Thyroid gland (tissue), 4 donors: ENCODE results near the gene SARNP. TPM values are rescaled to one million over a fixed set of nuclear protein-coding genes. Genes with fewer than 3 reads are reported as not detected.
A peak's percentile ranks its signal among the peaks of the same experiment; 100 is the strongest.

Experiments used
- DNase-seq, 2 donors: peaks; one replicate each; pipeline ENCODE4 v3.0.0-alpha.2; 2019
- H3K27ac ChIP-seq, 3 donors: fragments of 200-600 bp; sonication (generic); 1 replicate in 2 of 3; 2 replicates in 1 of 3; pipeline ENCODE4 v1.5.1; 2016 to 2019; ENCODE audit warnings: mild to moderate bottlenecking in 1 of 3, moderate library complexity in 1 of 3
- H3K27me3 ChIP-seq: fragments of 200-600 bp; sonication (generic); one replicate; pipeline ENCODE4 v1.5.1; 2019
- H3K36me3 ChIP-seq, 2 donors: fragments of 200-600 bp; sonication (generic); one replicate each; pipeline ENCODE4 v1.5.1; 2016 to 2019
- H3K4me1 ChIP-seq, 2 donors: fragments of 200-600 bp; sonication (generic); one replicate each; pipeline ENCODE4 v1.5.1; 2017 to 2019
- H3K4me3 ChIP-seq, 3 donors: fragments of 200-600 bp; sonication (generic); replicated peaks in 1 of 3; 1 replicate in 2 of 3; 2 replicates in 1 of 3; pipeline ENCODE4 v1.5.1; 2016; ENCODE audit warnings: mild to moderate bottlenecking in 1 of 3
- H3K9me3 ChIP-seq: fragments of 200-600 bp; sonication (generic); one replicate; pipeline ENCODE4 v1.5.1; 2017
- CTCF ChIP-seq, 6 experiments: fragments of 200-600 bp in 3 of 6; fragments of 450-650 bp in 3 of 6; sonication (generic) in 3 of 6; IDR thresholded peaks; one replicate each; pipeline ENCODE4 v1.5.1; 2016 to 2019; ENCODE audit warnings: antibody characterized with exemption in 6 of 6, mild to moderate bottlenecking in 2 of 6, inconsistent platforms in 1 of 6, moderate library complexity in 1 of 6
- POLR2A ChIP-seq, 2 donors: fragments of 450-650 bp; IDR thresholded peaks; one replicate each; pipeline ENCODE4 v1.6.1; 2017; ENCODE audit warnings: antibody characterized with exemption in 2 of 2, mild to moderate bottlenecking in 2 of 2, moderate library complexity in 1 of 2
- WGBS, 2 donors: methylation state at CpG; one replicate each; pipeline ENCODE4 v1.1.5; 2017; 5-methylcytosine and 5-hydroxymethylcytosine counted together
- intact Hi-C: fragments of 100-400 bp; cut with DNase I; formaldehyde crosslinking; loops from one replicate; pipeline ENCODE4 v1.15.1; 2023
- total RNA-seq, 4 donors: library from RNA; depleted of rRNA; stranded (reverse); fragments of >200 nt; gene quantifications; one replicate each; pipeline ENCODE4 v1.2.3, GENCODE V29; 2016

SARNP gene
- total RNA-seq, 4 donors from 2014 or later = 33.6 to 61.0 (median 52.3) TPM

GRCh38 chr12:55822228-55822627 lies 4.7 kb upstream of the SARNP start:
- Histone ChIP-seq H3K4me1 (peaks cover 14 to 24% of the 10 kb centered on the region in 2 donors), H3K27me3 (no peaks in the 10 kb centered on the region), H3K27ac (no peak overlapping the region), H3K36me3 (peaks cover 34 to 36% of the 10 kb centered on the region in 2 donors), H3K4me3 (no peak overlapping the region), H3K9me3 (no peaks in the 10 kb centered on the region)
- TF ChIP-seq CTCF (IDR thresholded peaks at IDR 0.05) (no peak), POLR2A (IDR thresholded peaks at IDR 0.05) (no peak)
- no peak for DNase-seq
- 62 to 65% methylated on average over 6 of the region's 6 CpGs for WGBS, 2 donors
- intact Hi-C loops = no loop called here

GRCh38 chr12:55820679-55821078 lies 3.2 kb upstream of the SARNP start:
- H3K9me3 ChIP-seq = no peaks in the 10 kb centered on the region
- H3K4me3 ChIP-seq = no peak overlapping the region
- H3K27me3 ChIP-seq = no peaks in the 10 kb centered on the region
- intact Hi-C loops = no loop called here
- DNase-seq = no peak
- WGBS, 2 donors = 97% methylated on average over 1 of the region's 1 CpG
- no peak overlapping the region for H3K27ac ChIP-seq
- TF ChIP-seq POLR2A (IDR thresholded peaks at IDR 0.05) (no peak), CTCF (IDR thresholded peaks at IDR 0.05) (no peak)
- H3K36me3 ChIP-seq = peaks cover 34 to 36% of the 10 kb centered on the region in 2 donors
- peaks cover 12 to 15% of the 10 kb centered on the region in 2 donors for H3K4me1 ChIP-seq

DNA sequence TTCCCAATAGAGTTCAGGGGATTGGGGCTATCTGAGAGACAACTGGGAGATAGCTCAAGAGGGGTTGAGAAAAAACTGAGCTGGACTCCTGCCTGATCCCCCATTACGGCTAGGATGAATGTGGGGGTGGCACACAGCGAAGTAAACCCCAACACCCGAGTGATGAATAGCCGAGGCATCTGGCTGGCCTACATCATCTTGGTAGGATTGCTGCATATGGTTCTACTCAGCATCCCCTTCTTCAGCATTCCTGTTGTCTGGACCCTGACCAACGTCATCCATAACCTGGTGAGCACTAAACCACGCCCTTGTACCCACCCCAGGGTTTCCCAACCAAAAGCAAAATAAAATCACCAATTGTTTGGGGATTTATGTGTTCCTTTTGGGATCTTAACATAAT lies 1.4 kb upstream of the SARNP start:
- H3K36me3 ChIP-seq = peaks cover 34 to 36% of the 10 kb centered on the region in 2 donors
- WGBS, 2 donors = 83 to 84% methylated on average over 6 of the region's 6 CpGs
- H3K27ac ChIP-seq = no peak overlapping the region
- intact Hi-C loops = no loop called here
- H3K4me1 ChIP-seq = peaks cover 13 to 23% of the 10 kb centered on the region in 2 donors
- DNase-seq = no peak
- TF ChIP-seq POLR2A (IDR thresholded peaks at IDR 0.05) (no peak), CTCF (IDR thresholded peaks at IDR 0.05) (no peak)
- H3K4me3 ChIP-seq = no peak overlapping the region
- H3K27me3 ChIP-seq = no peaks in the 10 kb centered on the region
- no peaks in the 10 kb centered on the region for H3K9me3 ChIP-seq

GRCh38 chr12:55818140-55818728 lies 710 bp upstream of the SARNP start:
- peak overlapping the region; percentile 43 to 68 (median 64) for H3K27ac ChIP-seq
- DNase-seq = no peak
- peak overlapping the region; percentile 26 to 52 (median 46) for H3K4me3 ChIP-seq
- peaks cover 13 to 23% of the 10 kb centered on the region in 2 donors for H3K4me1 ChIP-seq
- peaks cover 33 to 36% of the 10 kb centered on the region in 2 donors for H3K36me3 ChIP-seq
- intact Hi-C loops = no loop called here
- WGBS, 2 donors = 0 to 2% methylated on average over 17 of the region's 17 CpGs
- no peaks in the 10 kb centered on the region for H3K9me3 ChIP-seq
- no peaks in the 10 kb centered on the region for H3K27me3 ChIP-seq
- TF ChIP-seq CTCF (IDR thresholded peaks at IDR 0.05) (no peak), POLR2A (IDR thresholded peaks at IDR 0.05) (peak in 1 of 2 donors; percentile 28)

- peak in 1 of 2 donors; percentile 8 for DNase-seq
- Histone ChIP-seq H3K27ac (peak overlapping the region; percentile 49 to 81 (median 63)), H3K4me1 (peaks cover 13 to 23% of the 10 kb centered on the region in 2 donors), H3K36me3 (peaks cover 20 to 26% of the 10 kb centered on the region in 2 donors), H3K27me3 (no peaks in the 10 kb centered on the region), H3K4me3 (peak overlapping the region; percentile 49 to 74 (median 56)), H3K9me3 (no peaks in the 10 kb centered on the region)
- TF ChIP-seq POLR2A (IDR thresholded peaks at IDR 0.05) = no peak
- no peak for TF ChIP-seq CTCF (IDR thresholded peaks at IDR 0.05)
- intact Hi-C loops = no loop called here
- 1% methylated on average over 14 of the region's 14 CpGs for WGBS, 2 donors
Observed at GRCh38 chr12:55816881-55817344, 611 bp downstream of the SARNP start.
